Breast epithelium (tissue), 4 donors: ENCODE results near the gene SERINC5. TPM values are rescaled to one million over a fixed set of nuclear protein-coding genes. Genes with fewer than 3 reads are reported as not detected.
A peak's percentile ranks its signal among the peaks of the same experiment; 100 is the strongest.

Experiments used
- DNase-seq, 2 donors: peaks; one replicate each; pipeline ENCODE4 v3.0.0-alpha.2; 2019; ENCODE audit warnings: low spot score in 2 of 2
- H3K27ac ChIP-seq, 2 donors: fragments of 200-600 bp; sonication (generic) in 1 of 2; one replicate each; pipeline ENCODE4 v1.5.1; 2016 to 2019; ENCODE audit warnings: mild to moderate bottlenecking in 1 of 2
- H3K27me3 ChIP-seq, 2 donors: fragments of 200-600 bp; sonication (generic) in 1 of 2; one replicate each; pipeline versions ENCODE4 v1.5.1 to v1.6.0; 2017 to 2019; ENCODE audit warnings: control low read depth in 1 of 2, mild to moderate bottlenecking in 1 of 2
- H3K36me3 ChIP-seq: fragments of 200-600 bp; one replicate; pipeline ENCODE4 v1.5.1; 2019
- H3K4me1 ChIP-seq, 2 donors: fragments of 200-600 bp; sonication (generic); one replicate each; pipeline ENCODE4 v1.5.1; 2016 to 2019; ENCODE audit warnings: control low read depth in 1 of 2
- H3K4me3 ChIP-seq, 3 donors: fragments of 200-600 bp; sonication (generic); 1 replicate in 2 of 3; 2 replicates in 1 of 3; pipeline ENCODE4 v1.5.1; 2016 to 2019; ENCODE audit warnings: mild to moderate bottlenecking in 3 of 3, moderate library complexity in 2 of 3
- H3K9me3 ChIP-seq, 2 donors: fragments of 200-600 bp; sonication (generic) in 1 of 2; one replicate each; pipeline ENCODE4 v1.5.1; 2016 to 2019; ENCODE audit warnings: control low read depth in 1 of 2
- CTCF ChIP-seq, 3 donors: fragments of 450-650 bp; IDR thresholded peaks; one replicate each; pipeline ENCODE4 v1.5.1; 2016 to 2017; ENCODE audit warnings: antibody characterized with exemption in 3 of 3, mild to moderate bottlenecking in 3 of 3, moderate library complexity in 3 of 3
- POLR2A ChIP-seq: fragments of 450-650 bp; IDR thresholded peaks from one replicate; pipeline ENCODE4 v1.6.1; 2016; ENCODE audit warnings: antibody characterized with exemption, mild to moderate bottlenecking, moderate library complexity
- POLR2AphosphoS5 ChIP-seq, 3 donors: sonication (generic); formaldehyde crosslinking; IDR thresholded peaks; one replicate each; pipeline ENCODE4 v1.6.1; 2017; ENCODE audit warnings: antibody characterized with exemption in 3 of 3
- intact Hi-C: fragments of 100-400 bp; cut with DNase I; formaldehyde crosslinking; loops from one replicate; pipeline ENCODE4 v1.15.1; 2023; ENCODE audit warnings: low total_unique reads
- total RNA-seq, 3 donors: library from RNA; depleted of rRNA; stranded (reverse); fragments of >200 nt; gene quantifications; one replicate each; pipeline ENCODE4 v1.1.0, GENCODE V29; 2016

The SERINC5 gene
- total RNA-seq, 3 donors from 2014 or later = 12.6 to 32.9 (median 28.5) TPM

- TF ChIP-seq CTCF (IDR thresholded peaks at IDR 0.05) = no peak
- TF ChIP-seq POLR2A = no peak
- no peak for TF ChIP-seq POLR2AphosphoS5 (IDR thresholded peaks at IDR 0.05)
- Histone ChIP-seq H3K9me3 (no peaks in the 10 kb centered on the region), H3K27ac (no peak overlapping the region), H3K36me3 (no peaks in the 10 kb centered on the region), H3K4me1 (peaks cover 0 to 3% of the 10 kb centered on the region in 2 donors), H3K4me3 (no peak overlapping the region), H3K27me3 (no peaks in the 10 kb centered on the region)
- no peak for DNase-seq
- intact Hi-C loops = no loop called here
These were observed 15.4 kb downstream of the SERINC5 start for GRCh38 chr5:80240368-80240986.

- TF ChIP-seq POLR2AphosphoS5 (IDR thresholded peaks at IDR 0.05) = no peak
- no peak for TF ChIP-seq CTCF (IDR thresholded peaks at IDR 0.05)
- no peak for TF ChIP-seq POLR2A
- no peaks in the 10 kb centered on the region for H3K36me3 ChIP-seq
- intact Hi-C loops = no loop called here
- no peak for DNase-seq
- no peak overlapping the region for H3K4me3 ChIP-seq
- peak overlapping the region in 1 of 2 donors; percentile 41 for H3K27ac ChIP-seq
- H3K9me3 ChIP-seq = no peaks in the 10 kb centered on the region
- peaks cover 0 to 3% of the 10 kb centered on the region in 2 donors for H3K4me1 ChIP-seq
- no peaks in the 10 kb centered on the region for H3K27me3 ChIP-seq
These were observed 16.0 kb downstream of the SERINC5 start for GRCh38 chr5:80239680-80240367.

- H3K36me3 ChIP-seq = no peaks in the 10 kb centered on the region
- DNase-seq = peak; percentile 32 to 58
- intact Hi-C loops = no loop called here
- TF ChIP-seq POLR2A (no peak), CTCF (IDR thresholded peaks at IDR 0.05) (no peak), POLR2AphosphoS5 (IDR thresholded peaks at IDR 0.05) (no peak)
- peaks cover 0 to 3% of the 10 kb centered on the region in 2 donors for H3K4me1 ChIP-seq
- H3K27me3 ChIP-seq = no peaks in the 10 kb centered on the region
- H3K4me3 ChIP-seq = peak overlapping the region in 1 of 3 donors; percentile 19
- no peaks in the 10 kb centered on the region for H3K9me3 ChIP-seq
- H3K27ac ChIP-seq = peak overlapping the region; percentile 3 to 41
These were observed 16.8 kb downstream of the SERINC5 start for GRCh38 chr5:80238778-80239679.

- Histone ChIP-seq H3K9me3 (no peaks in the 10 kb centered on the region), H3K4me1 (peaks cover 0 to 3% of the 10 kb centered on the region in 2 donors), H3K4me3 (no peak overlapping the region), H3K27ac (no peak overlapping the region), H3K36me3 (no peaks in the 10 kb centered on the region), H3K27me3 (no peaks in the 10 kb centered on the region)
- DNase-seq = no peak
- TF ChIP-seq POLR2A (no peak), POLR2AphosphoS5 (IDR thresholded peaks at IDR 0.05) (no peak), CTCF (IDR thresholded peaks at IDR 0.05) (no peak)
- intact Hi-C loops = no loop called here
These were observed 17.8 kb downstream of the SERINC5 start for GRCh38 chr5:80238097-80238496.
